Psoas muscle (tissue), 8 donors: ENCODE results near the gene TCF12. TPM values are rescaled to one million over a fixed set of nuclear protein-coding genes. Genes with fewer than 3 reads are reported as not detected.

Experiments
- ATAC-seq, 4 donors: fragments of 200-7000 bp; cut with Tn5 transposase; one replicate each; pipeline ENCODE4 v1.9.1; 2020; ENCODE audit warnings: moderate library complexity in 3 of 4, mild to moderate bottlenecking in 2 of 4
- DNase-seq, 2 donors: peaks; one replicate each; pipeline ENCODE4 v3.0.0-alpha.2; 2020
- H3K27ac ChIP-seq: fragments of 200-600 bp; one replicate; pipeline ENCODE4 v1.8.0; 2022
- H3K27me3 ChIP-seq, 3 donors: fragments of 200-600 bp in 1 of 3; one replicate each; pipeline versions ENCODE4 v1.6.1 to v1.8.0; 2013 to 2022; ENCODE audit warnings: low read length in 2 of 3, mild to moderate bottlenecking in 2 of 3, moderate library complexity in 1 of 3; ENCODE audit not compliant: insufficient read depth in 3 of 3
- H3K36me3 ChIP-seq, 2 donors: fragments of 200-600 bp in 1 of 2; one replicate each; pipeline versions ENCODE4 v1.6.1 to v1.8.0; 2013 to 2022; ENCODE audit warnings: low read depth in 1 of 2, mild to moderate bottlenecking in 1 of 2, moderate library complexity in 1 of 2; ENCODE audit not compliant: insufficient read depth in 1 of 2
- H3K4me1 ChIP-seq: fragments of 200-600 bp; one replicate; pipeline ENCODE4 v1.8.0; 2022
- H3K4me3 ChIP-seq: fragments of 200-600 bp; one replicate; pipeline ENCODE4 v1.8.0; 2022; ENCODE audit warnings: mild to moderate bottlenecking
- H3K9me3 ChIP-seq: fragments of 200-600 bp; one replicate; pipeline ENCODE4 v1.8.0; 2022
- WGBS, 3 donors: extraction: QIAGEN DNeasy Blood & Tissue Kit; methylation state at CpG; one replicate each; pipeline versions ENCODE4 v1.1.6 to v1.1.7; 2013; 5-methylcytosine and 5-hydroxymethylcytosine counted together
- intact Hi-C, 2 donors: fragments of 100-400 bp; cut with DNase I; formaldehyde crosslinking; loops; one replicate each; pipeline versions ENCODE4 v1.11.0 to v1.14.2; 2022
- polyA plus RNA-seq, 3 donors: library from polyadenylated mRNA; stranded (reverse); fragments of 200-250 nt; gene quantifications; one replicate each; pipeline ENCODE4 v1.2.3, GENCODE V29; 2013
- total RNA-seq, 4 donors: library from RNA; stranded (reverse); fragmentation: NEBNext Ultra II Directional in 2 of 4; extraction: Animal tissue kit (Norgen Biotek cat#: 25700) in 2 of 4; gene quantifications; one replicate each; pipeline versions ENCODE4 v1.2.1 to v1.2.4, GENCODE V29; 2021 to 2023
- TF ChIP-seq, protein P1 (sequence below): fragments of 200-600 bp; IDR thresholded peaks from one replicate; pipeline ENCODE4 v1.8.0; 2022; ENCODE audit warnings: antibody characterized with exemption
- donor health status: healthy with polysubstance abuse.
- donor health status: DM: no; HTN: no; CAD: no; lungs with moderate emphysema.
- donor health status: Bipolar disorder and iron deficiency.
- donor health status: healthy.
- donor health status: DM: yes; HTN: yes; CAD: no.
- donor health status: DM: no; HTN: no; CAD: no.
- donor health status: DM: no; HTN: no; CAD: no.
- donor health status: DM: yes; HTN: yes; CAD: no.

The TCF12 gene
- total and polyA plus RNA-seq, 7 donors: 10.5 to 53.1 (median 30.5) TPM

GRCh38 chr15:56934269-56934668, 15.8 kb downstream of the TCF12 start:
- intact Hi-C loops: loop anchor here in 1 of 2 donors (10.0 kb wide), 1 partner anchor 181 kb away; no protein-coding TSS in a partner anchor
- Histone ChIP-seq H3K27ac (no peak overlapping the region), H3K4me3 (no peak overlapping the region), H3K4me1 (peaks cover 53% of the 10 kb centered on the region), H3K36me3 (no peaks in the 10 kb centered on the region), H3K27me3 (no peaks in the 10 kb centered on the region), H3K9me3 (peaks cover 5% of the 10 kb centered on the region)
- TF ChIP-seq, protein P1, sequence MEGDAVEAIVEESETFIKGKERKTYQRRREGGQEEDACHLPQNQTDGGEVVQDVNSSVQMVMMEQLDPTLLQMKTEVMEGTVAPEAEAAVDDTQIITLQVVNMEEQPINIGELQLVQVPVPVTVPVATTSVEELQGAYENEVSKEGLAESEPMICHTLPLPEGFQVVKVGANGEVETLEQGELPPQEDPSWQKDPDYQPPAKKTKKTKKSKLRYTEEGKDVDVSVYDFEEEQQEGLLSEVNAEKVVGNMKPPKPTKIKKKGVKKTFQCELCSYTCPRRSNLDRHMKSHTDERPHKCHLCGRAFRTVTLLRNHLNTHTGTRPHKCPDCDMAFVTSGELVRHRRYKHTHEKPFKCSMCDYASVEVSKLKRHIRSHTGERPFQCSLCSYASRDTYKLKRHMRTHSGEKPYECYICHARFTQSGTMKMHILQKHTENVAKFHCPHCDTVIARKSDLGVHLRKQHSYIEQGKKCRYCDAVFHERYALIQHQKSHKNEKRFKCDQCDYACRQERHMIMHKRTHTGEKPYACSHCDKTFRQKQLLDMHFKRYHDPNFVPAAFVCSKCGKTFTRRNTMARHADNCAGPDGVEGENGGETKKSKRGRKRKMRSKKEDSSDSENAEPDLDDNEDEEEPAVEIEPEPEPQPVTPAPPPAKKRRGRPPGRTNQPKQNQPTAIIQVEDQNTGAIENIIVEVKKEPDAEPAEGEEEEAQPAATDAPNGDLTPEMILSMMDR: no peak
- WGBS, 3 donors: 51 to 65% (median 57%) methylated on average over 5 of the region's 5 CpGs
- DNase-seq (no peak), ATAC-seq (peak; percentile 48 to 90 (median 84))

DNA sequence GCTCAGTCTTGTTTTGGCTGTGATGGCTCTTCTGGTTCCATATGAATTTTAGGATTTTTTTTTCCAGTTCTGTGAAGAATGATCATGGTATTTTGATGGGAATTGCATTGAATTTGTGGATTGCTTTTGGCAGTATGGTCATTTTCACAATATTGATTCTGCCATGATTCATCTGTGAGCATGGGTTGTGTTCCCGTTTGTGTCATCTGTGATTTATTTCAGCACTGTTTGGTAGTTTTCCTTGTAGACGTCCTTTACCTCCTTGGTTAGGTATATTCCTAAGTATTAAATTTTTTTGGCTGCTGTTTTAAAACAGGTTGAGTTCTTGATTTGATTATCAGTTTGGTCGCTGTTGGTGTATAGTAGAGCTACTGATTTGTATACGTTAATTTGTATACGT, 18.5 kb downstream of the TCF12 start:
- intact Hi-C loops: loop anchor here in 1 of 2 donors (10.0 kb wide), 1 partner anchor 178 kb away; no protein-coding TSS in a partner anchor
- Histone ChIP-seq H3K27me3 (no peaks in the 10 kb centered on the region), H3K4me3 (no peak overlapping the region), H3K36me3 (no peaks in the 10 kb centered on the region), H3K4me1 (peaks cover 36% of the 10 kb centered on the region), H3K27ac (no peak overlapping the region), H3K9me3 (peaks cover 5% of the 10 kb centered on the region)
- no peak for ATAC-seq
- TF ChIP-seq, protein P1: no peak
- WGBS, 3 donors: 86 to 92% (median 90%) methylated on average over 5 of the region's 5 CpGs
- no peak for DNase-seq

DNA sequence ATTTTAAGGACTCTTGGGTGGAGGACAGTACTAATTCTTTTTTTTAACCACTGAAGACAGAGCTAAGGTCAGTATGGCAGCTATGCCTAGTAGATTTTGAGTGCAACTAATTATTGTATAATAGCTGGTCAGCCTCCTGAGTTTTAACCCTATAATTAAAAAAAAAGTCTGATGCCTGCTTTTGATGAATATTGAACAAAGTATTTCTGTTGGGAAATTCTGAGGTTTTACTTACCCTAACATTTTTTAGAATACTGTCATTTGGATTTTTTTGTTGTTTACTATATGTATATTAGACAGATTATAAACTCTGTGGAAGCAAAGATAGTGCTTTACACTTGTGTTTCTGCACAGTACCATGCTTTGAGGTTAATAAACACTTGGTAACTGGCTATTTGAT, 20.8 kb downstream of the TCF12 start:
- Histone ChIP-seq H3K36me3 (no peaks in the 10 kb centered on the region), H3K9me3 (peaks cover 5% of the 10 kb centered on the region), H3K4me1 (peaks cover 33% of the 10 kb centered on the region), H3K4me3 (no peak overlapping the region), H3K27ac (no peak overlapping the region), H3K27me3 (no peaks in the 10 kb centered on the region)
- TF ChIP-seq, protein P1: no peak
- DNase-seq (no peak), ATAC-seq (no peak)
- intact Hi-C loops: loop anchor here in 1 of 2 donors (10.0 kb wide), 1 partner anchor 176 kb away; no protein-coding TSS in a partner anchor

DNA sequence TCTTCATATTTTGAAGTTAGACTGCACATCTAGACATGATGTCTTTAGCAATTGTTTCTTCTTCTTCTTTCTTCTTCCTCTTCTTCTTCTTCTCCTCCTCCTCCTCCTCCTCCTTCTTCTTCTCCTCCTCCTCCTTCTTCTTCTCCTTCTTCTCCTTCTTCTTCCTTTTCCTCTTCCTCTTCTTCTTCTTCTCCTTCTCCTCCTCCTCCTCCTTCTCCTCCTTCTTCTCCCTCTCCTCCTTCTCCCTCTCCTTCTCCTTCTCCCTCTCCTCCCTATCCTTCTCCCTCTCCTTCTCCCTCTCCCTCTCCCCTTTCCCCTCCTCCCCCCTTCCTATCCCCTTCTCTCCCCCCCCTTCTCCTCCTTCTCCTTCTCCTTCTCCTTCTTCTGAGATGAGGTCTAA, 21.9 kb downstream of the TCF12 start:
- peaks cover 29% of the 10 kb centered on the region for H3K4me1 ChIP-seq
- DNase-seq: no peak
- no peaks in the 10 kb centered on the region for H3K27me3 ChIP-seq
- no peak overlapping the region for H3K27ac ChIP-seq
- ATAC-seq: no peak
- H3K36me3 ChIP-seq: no peaks in the 10 kb centered on the region
- H3K4me3 ChIP-seq: no peak overlapping the region
- intact Hi-C loops: no loop called here
- TF ChIP-seq, protein P1: no peak
- H3K9me3 ChIP-seq: peaks cover 6% of the 10 kb centered on the region

- intact Hi-C loops: no loop called here
- Histone ChIP-seq H3K4me1 (peaks cover 29% of the 10 kb centered on the region), H3K4me3 (no peak overlapping the region), H3K27ac (no peak overlapping the region), H3K36me3 (no peaks in the 10 kb centered on the region), H3K9me3 (peaks cover 12% of the 10 kb centered on the region), H3K27me3 (no peaks in the 10 kb centered on the region)
- DNase-seq (no peak), ATAC-seq (no peak)
- TF ChIP-seq, protein P1: no peak
Observed at GRCh38 chr15:56942118-56942517, 23.7 kb downstream of the TCF12 start.
